OCI-LY7 (cell line): Measurements from ENCODE around the gene ZNF697. TPM values are rescaled to one million over a fixed set of nuclear protein-coding genes. Genes with fewer than 3 reads are reported as not detected.

Source experiments
- BruUV-seq: library from RNA; stranded (reverse); fragments of 400-500 nt; replicated peaks from 2 replicates; lab custom pipeline; 2021; lab: Mats Ljungman, UMichigan
- CTCF ChIA-PET: fragments of 300-600 bp; sonication (Branson Sonifier 250); formaldehyde crosslinking; loops from one replicate; lab custom pipeline; 2022; ENCODE audit warnings: antibody characterized with exemption; ENCODE audit not compliant: unreplicated experiment; lab: Charles Lee
- POLR2A ChIA-PET: fragments of 300-600 bp; sonication (Branson Sonifier 250); formaldehyde crosslinking; loops from one replicate; lab custom pipeline; 2022; ENCODE audit warnings: antibody characterized with exemption; lab: Charles Lee
- DNase-seq: peaks from one replicate; pipeline ENCODE4 v3.0.0-alpha.2; 2015; ENCODE audit warnings: low spot score
- H2AFZ ChIP-seq: fragments of 200-600 bp; sonication (generic), shearing (Covaris generic); 2 replicates; pipeline ENCODE4 v1.6.1; 2014; ENCODE audit warnings: mild to moderate bottlenecking, antibody characterized with exemption, low read length, moderate library complexity
- H3K27ac ChIP-seq: fragments of 200-600 bp; sonication (generic); 2 replicates; pipeline ENCODE4 v1.5.1; 2014; ENCODE audit warnings: mixed run types, low read depth, mild to moderate bottlenecking, moderate library complexity, low read length, inconsistent platforms; ENCODE audit not compliant: poor library complexity, severe bottlenecking
- H3K36me3 ChIP-seq: fragments of 200-600 bp; sonication (generic); 2 replicates; pipeline ENCODE4 v1.6.1; 2014; ENCODE audit warnings: mild to moderate bottlenecking, antibody characterized with exemption, low read length, moderate library complexity, mixed read lengths; ENCODE audit not compliant: insufficient read depth
- H3K4me1 ChIP-seq: fragments of 200-600 bp; sonication (generic); 2 replicates; pipeline ENCODE4 v1.5.1; 2014; ENCODE audit warnings: mild to moderate bottlenecking, low read length; ENCODE audit not compliant: insufficient read depth, poor library complexity, severe bottlenecking
- H3K4me2 ChIP-seq: fragments of 200-600 bp; sonication (generic); 2 replicates; pipeline ENCODE4 v1.6.1; 2014; ENCODE audit warnings: mild to moderate bottlenecking, low read length
- H3K4me3 ChIP-seq: fragments of 200-600 bp; sonication (generic); 2 replicates; pipeline ENCODE4 v1.5.1; 2014; ENCODE audit warnings: mild to moderate bottlenecking, low read depth, low read length; ENCODE audit not compliant: poor library complexity, severe bottlenecking
- H3K79me2 ChIP-seq: fragments of 200-600 bp; sonication (generic); 2 replicates; pipeline ENCODE4 v1.6.1; 2016; ENCODE audit warnings: low read depth, mild to moderate bottlenecking, low read length, moderate library complexity, mixed read lengths; ENCODE audit not compliant: insufficient read depth
- H3K9me2 ChIP-seq: fragments of 200-600 bp; sonication (generic); 2 replicates; pipeline ENCODE4 v1.6.1; 2016; ENCODE audit warnings: mild to moderate bottlenecking, low read length, mixed read lengths; ENCODE audit not compliant: insufficient read depth
- H3K9me3 ChIP-seq: fragments of 200-600 bp; sonication (generic); 2 replicates; pipeline ENCODE4 v1.6.1; 2014; ENCODE audit warnings: mild to moderate bottlenecking, mixed run types, low read length, mixed read lengths
- H4K20me1 ChIP-seq: fragments of 200-600 bp; sonication (generic); 2 replicates; pipeline ENCODE4 v1.6.1; 2014; ENCODE audit warnings: mild to moderate bottlenecking, antibody characterized with exemption, low read length, moderate library complexity, mixed read lengths; ENCODE audit not compliant: insufficient read depth
- CTCF ChIP-seq: fragments of 200-600 bp; sonication (generic); conservative IDR thresholded peaks from 2 replicates; pipeline ENCODE4 v1.5.1; 2014; ENCODE audit warnings: mild to moderate bottlenecking, antibody characterized with exemption, low read length, moderate library complexity, mixed read lengths
- EZH2phosphoT487 ChIP-seq: fragments of 200-600 bp; sonication (generic); IDR thresholded peaks from 2 replicates; pipeline ENCODE4 v1.6.1; 2018; ENCODE audit warnings: low read depth, borderline replicate concordance, mild to moderate bottlenecking, mixed run types, antibody characterized with exemption, low read length, moderate library complexity, mixed read lengths
- intact Hi-C: fragments of 100-400 bp; cut with micrococcal nuclease; formaldehyde crosslinking; loops from one replicate; pipeline ENCODE4 v1.10.0; 2022; ENCODE audit not compliant: unreplicated experiment
- total RNA-seq, 2 experiments: library from RNA; depleted of rRNA in 1 of 2; stranded (reverse); fragments of >200 nt in 1 of 2; shearing (Covaris generic) in 1 of 2; gene quantifications; 2 replicates each; pipeline ENCODE4 v1.2.3, GENCODE V29; 2014 to 2022

ZNF697 gene
- total RNA-seq, 2 experiments from 2014 or later, result not detected

- no peaks in the 10 kb centered on the region for H3K36me3 ChIP-seq
- no peaks in the 10 kb centered on the region for H3K9me2 ChIP-seq
- BruUV-seq, result no TSS peak
- H3K4me1 ChIP-seq, result no peaks in the 10 kb centered on the region
- intact Hi-C loops, result no loop called here
- H3K27ac ChIP-seq, result no peak overlapping the region
- TF ChIP-seq CTCF, result no peak
- no peak for TF ChIP-seq EZH2phosphoT487
- ChIA-PET POLR2A (no interaction called here), CTCF (no interaction called here)
- DNase-seq, result no peak
- H3K9me3 ChIP-seq, result no peaks in the 10 kb centered on the region
- H2AFZ ChIP-seq, result no peak overlapping the region
- no peak overlapping the region for H3K4me3 ChIP-seq
- H3K79me2 ChIP-seq, result no peaks in the 10 kb centered on the region
- H4K20me1 ChIP-seq, result no peaks in the 10 kb centered on the region
- H3K4me2 ChIP-seq, result no peak overlapping the region
Measured at GRCh38 chr1:119655154-119655553, 7.1 kb upstream of the ZNF697 start.

GRCh38 chr1:119653839-119654170, 5.7 kb upstream of the ZNF697 start:
- H3K79me2 ChIP-seq, result no peaks in the 10 kb centered on the region
- H3K9me2 ChIP-seq, result no peaks in the 10 kb centered on the region
- H3K4me3 ChIP-seq, result no peak overlapping the region
- TF ChIP-seq CTCF (no peak), EZH2phosphoT487 (no peak)
- H4K20me1 ChIP-seq, result no peaks in the 10 kb centered on the region
- H2AFZ ChIP-seq, result no peak overlapping the region
- no peak for DNase-seq
- H3K27ac ChIP-seq, result no peak overlapping the region
- intact Hi-C loops, result no loop called here
- no peaks in the 10 kb centered on the region for H3K36me3 ChIP-seq
- no peaks in the 10 kb centered on the region for H3K4me1 ChIP-seq
- BruUV-seq, result no TSS peak
- H3K9me3 ChIP-seq, result no peaks in the 10 kb centered on the region
- ChIA-PET CTCF (no interaction called here), POLR2A (no interaction called here)
- H3K4me2 ChIP-seq, result no peak overlapping the region

GRCh38 chr1:119653135-119653838, 5.2 kb upstream of the ZNF697 start:
- TF ChIP-seq CTCF (no peak), EZH2phosphoT487 (no peak)
- intact Hi-C loops, result no loop called here

More at GRCh38 chr1:119653135-119653838, 5.2 kb upstream of the ZNF697 start:
- Histone ChIP-seq H3K4me2 (no peak overlapping the region), H2AFZ (no peak overlapping the region), H3K27ac (no peak overlapping the region), H3K36me3 (no peaks in the 10 kb centered on the region), H4K20me1 (no peaks in the 10 kb centered on the region), H3K9me2 (no peaks in the 10 kb centered on the region), H3K4me3 (no peak overlapping the region), H3K4me1 (no peaks in the 10 kb centered on the region), H3K79me2 (no peaks in the 10 kb centered on the region), H3K9me3 (no peaks in the 10 kb centered on the region)
- no TSS peak for BruUV-seq
- DNase-seq, result no peak
- CTCF ChIA-PET, result no interaction called here
- POLR2A ChIA-PET, result no interaction called here
